IPS DF 19.7 (cell line): ENCODE results near the gene FGFR2.

Experiments
- DNase-seq: peaks from one replicate; pipeline ENCODE4 v3.0.0-alpha.2; 2013; ENCODE audit warnings: low read depth, low spot score

FGFR2 gene

DNA sequence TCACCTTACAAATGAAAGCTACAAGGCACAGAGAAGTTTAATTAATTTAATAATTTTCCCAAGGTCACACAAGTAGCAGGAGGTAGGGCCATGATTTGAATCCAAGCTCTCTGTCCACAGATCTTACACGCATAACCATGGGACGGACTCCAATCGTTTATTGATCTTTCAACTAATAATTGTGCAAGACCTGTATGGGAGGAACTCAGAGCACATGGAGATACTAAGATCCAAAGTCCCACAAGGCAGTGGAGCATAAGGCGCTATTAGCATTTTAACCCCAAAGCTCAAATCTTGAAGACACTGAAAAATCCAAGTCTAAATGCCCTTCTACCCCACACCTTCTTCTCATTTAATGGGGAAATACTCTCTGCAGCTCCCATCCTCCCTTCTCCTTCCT is 143.5 kb downstream of the FGFR2 start:
- no peak for DNase-seq

GRCh38 chr10:121453160-121453559 is 145.1 kb downstream of the FGFR2 start:
- DNase-seq: no peak

DNA sequence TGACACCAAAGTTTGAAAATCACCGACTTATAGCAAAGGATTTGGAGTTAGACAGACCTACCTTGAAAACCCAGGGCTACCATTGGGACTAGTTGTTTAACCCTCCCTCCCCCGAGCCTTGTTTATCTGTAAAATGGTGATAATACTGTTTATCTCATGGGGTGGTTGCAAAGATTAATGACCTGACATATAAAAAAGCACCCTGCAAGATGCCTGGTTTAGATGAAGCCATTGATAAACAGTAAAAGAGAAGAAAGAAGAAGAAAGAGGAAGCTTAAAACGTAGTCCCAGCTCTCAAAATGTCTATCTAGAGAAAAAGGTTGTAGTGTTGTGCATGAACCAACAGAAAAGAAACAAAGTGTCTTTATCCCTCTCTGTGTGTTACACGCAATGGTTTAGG is 145.7 kb downstream of the FGFR2 start:
- DNase-seq: no peak

DNA sequence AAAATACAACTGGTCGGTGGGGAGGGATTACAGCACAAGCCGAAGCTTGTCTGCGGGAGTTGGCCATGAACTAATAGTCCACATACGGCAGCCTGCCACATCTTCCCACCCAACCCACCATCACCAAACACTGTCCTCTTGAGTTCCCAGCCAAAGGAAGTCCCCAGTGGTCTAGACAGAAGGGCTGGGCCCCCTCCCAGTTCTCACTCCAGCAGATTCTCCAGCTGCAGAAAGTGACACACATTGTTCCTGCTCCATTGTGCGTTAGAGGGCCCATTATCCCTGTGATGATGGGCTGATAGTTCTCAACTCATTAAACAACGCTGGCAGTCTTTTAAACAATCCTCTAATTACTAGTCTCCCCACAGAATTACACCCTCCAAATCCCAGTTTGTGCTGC is 148.0 kb downstream of the FGFR2 start:
- DNase-seq: no peak

DNA sequence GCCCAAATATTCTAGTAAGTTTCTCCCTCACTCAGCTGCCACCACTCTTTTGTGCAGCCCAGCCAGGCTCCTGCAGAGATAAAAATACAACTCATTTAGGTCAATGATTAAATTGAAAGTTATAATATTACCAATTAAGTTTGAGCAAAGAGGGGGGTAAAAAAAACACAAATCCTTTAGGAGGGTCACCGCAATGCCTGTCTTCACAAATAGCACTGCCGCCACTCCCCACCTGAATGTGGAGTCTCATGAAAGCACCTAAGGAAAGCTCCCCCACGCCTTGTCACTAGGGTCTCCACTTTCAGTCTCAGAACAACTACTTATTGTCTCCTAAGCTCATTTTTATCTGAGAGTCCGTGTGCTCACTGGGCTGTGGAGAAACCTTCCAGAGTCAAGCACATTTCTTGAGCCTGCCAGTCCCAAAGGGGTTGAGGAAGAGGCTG is 148.7 kb downstream of the FGFR2 start:
- DNase-seq: no peak

DNA sequence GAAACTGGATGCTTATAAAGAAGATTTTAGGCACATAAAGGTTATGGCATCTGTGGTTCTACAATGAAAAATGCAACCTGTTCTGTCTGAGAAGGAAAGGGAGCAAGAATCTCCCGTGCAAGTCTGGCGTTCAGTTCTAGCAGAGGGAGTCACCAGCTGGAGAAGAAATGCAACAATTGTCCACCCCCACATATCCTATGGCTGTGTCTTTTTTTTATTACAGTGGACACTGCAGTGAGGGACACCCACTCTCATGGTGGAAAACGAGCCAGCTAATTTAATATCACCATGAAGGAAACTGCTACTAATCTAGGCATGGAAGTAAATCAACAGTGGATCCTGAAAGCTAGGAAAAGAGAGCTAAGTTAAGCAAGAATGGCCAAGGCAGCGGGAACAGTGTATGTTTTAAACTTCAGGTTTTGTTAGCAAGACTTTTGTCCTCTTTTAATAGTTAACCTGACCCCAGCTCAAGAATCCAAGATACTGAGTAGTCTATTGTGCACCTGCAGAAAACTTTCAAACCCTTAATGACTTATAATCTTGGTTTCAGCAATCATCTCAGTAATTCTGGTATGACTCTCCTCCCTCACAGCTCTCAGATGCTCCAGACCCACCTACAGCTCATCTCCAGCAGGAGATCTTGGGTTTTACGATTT is 149.3 kb downstream of the FGFR2 start:
- no peak for DNase-seq

GRCh38 chr10:121444520-121445165 is 153.6 kb downstream of the FGFR2 start:
- no peak for DNase-seq

- DNase-seq: no peak
Measured at GRCh38 chr10:121442086-121442935, 155.9 kb downstream of the FGFR2 start.

GRCh38 chr10:121440461-121440860 is 157.8 kb downstream of the FGFR2 start:
- DNase-seq: no peak

DNA sequence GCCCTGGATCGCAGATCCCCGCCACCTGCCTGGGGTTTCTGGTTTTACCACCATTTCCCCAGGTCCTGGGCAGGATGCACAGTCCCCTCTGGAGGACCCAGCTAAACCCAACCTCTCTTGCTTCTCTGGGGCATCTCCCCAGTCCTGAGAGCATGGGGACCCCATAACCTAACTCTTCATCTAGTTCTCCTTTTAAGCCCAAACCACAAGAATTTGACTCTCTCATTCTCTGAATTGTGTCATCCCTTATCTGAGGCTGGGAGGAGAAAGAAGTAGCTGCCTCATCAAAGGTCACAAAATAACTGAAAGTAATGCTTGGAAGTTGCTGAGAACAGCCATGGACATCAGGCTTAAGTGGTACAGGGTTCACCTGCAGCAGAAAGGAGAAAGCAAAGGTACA is 159.9 kb downstream of the FGFR2 start:
- no peak for DNase-seq

GRCh38 chr10:121437596-121437995 is 160.6 kb downstream of the FGFR2 start:
- no peak for DNase-seq

DNA sequence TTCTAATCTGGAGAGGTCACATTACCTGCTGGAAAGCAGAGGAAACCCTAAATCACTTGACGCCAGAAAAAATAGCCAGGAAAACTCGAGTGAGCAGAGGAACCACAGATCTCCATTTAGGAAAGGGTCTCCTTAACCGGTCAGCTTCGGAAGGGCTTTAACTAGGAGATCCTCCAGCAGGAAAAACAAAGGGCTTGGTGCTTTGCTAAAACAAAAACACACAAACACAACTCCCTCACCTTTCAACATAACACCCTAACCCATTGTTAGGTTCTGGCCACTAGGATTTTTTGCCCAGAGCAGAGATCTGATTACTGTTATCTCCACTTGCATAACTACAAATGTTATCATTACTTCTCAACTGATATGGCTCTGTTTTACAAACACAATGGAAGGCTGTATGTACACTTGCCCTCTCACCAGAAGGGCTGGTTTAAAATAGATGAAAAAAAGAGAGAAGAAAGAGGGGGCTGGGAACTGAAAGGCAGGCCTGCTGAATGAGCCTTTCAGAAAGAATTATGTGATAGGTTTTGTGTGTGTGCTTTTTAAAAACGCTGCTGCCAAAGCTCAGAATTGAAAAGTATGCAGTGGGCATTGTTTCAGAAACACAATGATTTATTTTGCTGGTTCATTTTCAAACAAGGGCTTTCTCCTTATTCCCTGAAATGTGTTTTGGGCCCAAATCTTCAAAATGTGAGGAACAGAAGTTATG is 161.5 kb downstream of the FGFR2 start:
- DNase-seq: no peak

- no peak for DNase-seq
Measured at GRCh38 chr10:121436281-121436629, 162.0 kb downstream of the FGFR2 start.

DNA sequence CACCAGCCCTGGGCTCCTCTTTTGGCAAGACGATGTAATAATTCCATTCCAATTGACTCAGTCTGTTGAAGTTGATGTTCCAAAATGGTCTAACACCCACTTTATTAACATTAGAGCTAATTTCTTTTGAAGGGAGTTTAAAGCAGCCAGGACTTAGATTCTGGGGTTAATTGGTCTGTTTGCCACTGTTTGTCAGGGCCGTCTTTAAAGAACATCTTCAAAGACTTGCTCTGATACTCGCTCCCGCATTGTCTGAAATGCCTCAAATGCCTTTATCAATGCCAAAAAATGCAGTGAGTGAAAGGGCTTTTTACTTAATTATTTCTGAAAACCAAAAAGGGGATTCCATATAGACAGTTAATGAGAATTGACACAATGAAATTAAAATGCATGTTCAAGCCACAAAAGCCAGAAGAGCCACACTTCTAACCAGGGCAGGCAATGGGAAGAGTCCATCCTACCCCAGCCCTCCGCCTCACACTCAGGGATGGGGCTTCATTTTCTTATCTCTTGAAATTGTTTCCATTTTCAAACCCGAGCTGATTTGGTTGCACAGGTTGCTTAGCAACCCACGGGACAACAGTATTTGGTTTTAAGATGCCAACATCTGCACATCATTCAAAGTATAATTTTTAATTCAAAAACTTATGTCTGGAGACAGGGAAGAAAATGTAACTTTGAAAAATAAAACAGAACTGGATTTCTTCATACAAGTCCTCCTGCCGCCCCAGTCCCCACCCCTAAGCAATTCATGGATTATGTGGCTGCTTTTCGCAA is 163.0 kb downstream of the FGFR2 start:
- no peak for DNase-seq

- DNase-seq: no peak
Measured at GRCh38 chr10:121433965-121434364, 164.3 kb downstream of the FGFR2 start.

DNA sequence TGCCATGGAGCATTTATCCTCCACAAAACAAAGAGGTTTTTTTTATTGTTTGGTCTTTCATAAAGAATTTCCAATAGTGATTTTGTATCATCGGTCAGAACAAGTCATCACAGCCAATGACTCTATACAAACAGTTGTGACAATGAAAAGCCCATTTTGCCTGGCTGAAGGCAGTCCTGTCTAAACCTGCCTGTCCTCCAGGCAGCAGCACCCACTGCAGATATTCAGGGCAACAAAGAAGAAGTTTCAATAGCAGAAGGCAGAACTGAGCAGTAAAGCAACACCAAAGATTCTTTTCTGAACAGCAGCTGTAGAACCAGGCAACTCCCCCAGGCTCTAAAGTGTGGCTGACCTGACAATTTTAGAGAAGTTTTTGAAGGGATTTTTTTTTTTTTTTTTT is 169.4 kb downstream of the FGFR2 start:
- DNase-seq: no peak
